ENCODE results near the gene UPK1A. TPM values are rescaled to one million over a fixed set of nuclear protein-coding genes. Genes with fewer than 3 reads are reported as not detected.

Gene UPK1A
- total and polyA plus RNA-seq, 10 of the 15 experiments (the other 5 are each of a cell fraction or from before 2014, with no cell fraction given) = 0.15 to 1.9 (median 0.26) TPM; not detected in 7

- in situ Hi-C loops (cut with MboI) = no loop called here
- Histone ChIP-seq H4K20me1 (ENCODE audit: control insufficient read depth, insufficient read depth) (no peaks in the 10 kb centered on the region; the same call in 1 of the 2 replicates), H3K36me3 (ENCODE audit: control insufficient read depth in 2 of 2, insufficient read depth in 2 of 2, low read length in 1 of 2) (peaks cover 27 to 37% of the 10 kb centered on the region in 2 experiments), H3K4me2 (ENCODE audit: control insufficient read depth, insufficient read depth) (no peak overlapping the region), H3K27ac (ENCODE audit: control insufficient read depth, insufficient read depth) (no peak overlapping the region), H2AFZ (ENCODE audit: control insufficient read depth, low read depth, low read length) (no peak overlapping the region), H3K27me3 (replicated peaks in 1 of 2; ENCODE audit: control insufficient read depth in 2 of 2, insufficient read depth in 2 of 2, low read length in 1 of 2) (no peaks in the 10 kb centered on the region), H3K79me2 (ENCODE audit: control insufficient read depth, insufficient read depth, low read length) (peaks cover 19% of the 10 kb centered on the region), H3K4me3 (no peak overlapping the region), H3K9me3 (replicated peaks; ENCODE audit: control insufficient read depth, insufficient read depth, low read length) (no peaks in the 10 kb centered on the region), H3K9ac (ENCODE audit: control insufficient read depth, insufficient read depth, low read length) (no peak overlapping the region), H3K4me1 (ENCODE audit: control insufficient read depth, insufficient read depth, low read length) (peaks cover 10% of the 10 kb centered on the region)
- ChIA-PET CTCF (no interaction called here), POLR2A (no interaction called here), RAD21 (ENCODE audit: unreplicated experiment) (no interaction called here), SMC1A (ENCODE audit: uncharacterized antibody, unreplicated experiment) (interaction anchor here (1.0 kb wide), 1 partner anchor 28 kb away, joined by 4 read pairs; no protein-coding TSS in a partner anchor)
- TF ChIP-seq ZNF207 (IDR thresholded peaks at IDR 0.05; ENCODE audit: borderline replicate concordance) (no peak), POLR2A (IDR thresholded peaks at IDR 0.05; ENCODE audit: low read depth, low read length) (peak; percentile 13; the same call in 1 of the 2 replicates), SIX5 (IDR thresholded peaks at IDR 0.05; ENCODE audit: low read depth, low read length, severe bottlenecking) (no peak)
- DNase-seq (ENCODE audit: low read depth, low spot score) (no peak), FAIRE-seq (no peak), ATAC-seq (no peak)
- BruUV-seq (replicated peaks) = TSS peak; percentile 9
- WGBS (ENCODE audit: insufficient coverage, insufficient replicate concordance, low lambda C conversion rate, missing lambda C conversion rate) = 96% methylated on average over 16 of the region's 16 CpGs
- intact Hi-C loops (cut with micrococcal nuclease; ENCODE audit: unreplicated experiment) = no loop called here
Observed at GRCh38 chr19:35722897-35723296, 56.6 kb downstream of the UPK1A start.

- Histone ChIP-seq H2AFZ (ENCODE audit: control insufficient read depth, low read depth, low read length) (no peak overlapping the region), H3K9me3 (replicated peaks; ENCODE audit: control insufficient read depth, insufficient read depth, low read length) (no peaks in the 10 kb centered on the region), H4K20me1 (ENCODE audit: control insufficient read depth, insufficient read depth) (no peaks in the 10 kb centered on the region; the same call in 1 of the 2 replicates), H3K4me1 (ENCODE audit: control insufficient read depth, insufficient read depth, low read length) (peaks cover 10% of the 10 kb centered on the region), H3K27me3 (replicated peaks in 1 of 2; ENCODE audit: control insufficient read depth in 2 of 2, insufficient read depth in 2 of 2, low read length in 1 of 2) (no peaks in the 10 kb centered on the region), H3K9ac (ENCODE audit: control insufficient read depth, insufficient read depth, low read length) (no peak overlapping the region), H3K79me2 (ENCODE audit: control insufficient read depth, insufficient read depth, low read length) (peaks cover 14% of the 10 kb centered on the region), H3K27ac (ENCODE audit: control insufficient read depth, insufficient read depth) (no peak overlapping the region), H3K4me3 (no peak overlapping the region), H3K4me2 (ENCODE audit: control insufficient read depth, insufficient read depth) (no peak overlapping the region), H3K36me3 (ENCODE audit: control insufficient read depth in 2 of 2, insufficient read depth in 2 of 2, low read length in 1 of 2) (peaks cover 27 to 37% of the 10 kb centered on the region in 2 experiments)
- DNase-seq (ENCODE audit: low read depth, low spot score) (no peak), ATAC-seq (no peak), FAIRE-seq (no peak)
- intact Hi-C loops (cut with micrococcal nuclease; ENCODE audit: unreplicated experiment) = no loop called here
- no peak for TF ChIP-seq SMC3 (IDR thresholded peaks at IDR 0.05; ENCODE audit: borderline replicate concordance, low read length)
- no peak for TF ChIP-seq USF1 (IDR thresholded peaks at IDR 0.05; ENCODE audit: borderline replicate concordance, extremely low read length, insufficient read depth, low read depth, low read length)
- no peak for TF ChIP-seq NFXL1 (IDR thresholded peaks at IDR 0.05; ENCODE audit: borderline replicate concordance)
- TF ChIP-seq ZNF217 (IDR thresholded peaks at IDR 0.05) = no peak
- WGBS (ENCODE audit: insufficient coverage, insufficient replicate concordance, low lambda C conversion rate, missing lambda C conversion rate) = 97% methylated on average over 17 of the region's 24 CpGs
- in situ Hi-C loops (cut with MboI) = no loop called here
- no TSS peak for BruUV-seq (replicated peaks)
- ChIA-PET CTCF (no interaction called here), RAD21 (ENCODE audit: unreplicated experiment) (no interaction called here), SMC1A (ENCODE audit: uncharacterized antibody, unreplicated experiment) (interaction anchor here (1.0 kb wide), 1 partner anchor 29 kb away, joined by 4 read pairs; no protein-coding TSS in a partner anchor), POLR2A (no interaction called here)
Observed at GRCh38 chr19:35723671-35724070, 57.4 kb downstream of the UPK1A start.
